HEK293T (cell line): ENCODE data around the gene NAA38.

Experiments
- BHLHE40 ChIP-seq: fragments of 450-650 bp; IDR thresholded peaks from 2 replicates; pipeline ENCODE4 v1.6.1; 2016; ENCODE audit warnings: mild to moderate bottlenecking, moderate library complexity, borderline replicate concordance
- FOXK2 ChIP-seq: fragments of 450-650 bp; IDR thresholded peaks from 2 replicates; pipeline ENCODE4 v1.6.1; 2016; ENCODE audit warnings: mild to moderate bottlenecking
- FOXM1 ChIP-seq: fragments of 450-650 bp; IDR thresholded peaks from 2 replicates; pipeline ENCODE4 v1.6.1; 2017; ENCODE audit warnings: mild to moderate bottlenecking, borderline replicate concordance
- HDGF ChIP-seq: fragments of 450-650 bp; IDR thresholded peaks from 2 replicates; pipeline ENCODE4 v1.6.1; 2017; ENCODE audit warnings: antibody characterized with exemption, borderline replicate concordance
- L3MBTL2 ChIP-seq: fragments of 450-650 bp; conservative IDR thresholded peaks from 2 replicates; pipeline ENCODE4 v1.6.1; 2016; ENCODE audit warnings: mild to moderate bottlenecking
- SP1 ChIP-seq: fragments of 450-650 bp; IDR thresholded peaks from 2 replicates; pipeline ENCODE4 v1.6.1; 2017
- ZNF384 ChIP-seq: fragments of 450-650 bp; IDR thresholded peaks from 2 replicates; pipeline ENCODE4 v1.6.1; 2016

- TF ChIP-seq L3MBTL2, result no peak
- TF ChIP-seq ZNF384, result no peak
- no peak for TF ChIP-seq FOXK2
- TF ChIP-seq BHLHE40, result no peak
- TF ChIP-seq FOXM1, result no peak
- no peak for TF ChIP-seq SP1
- no peak for TF ChIP-seq HDGF
These were observed 22.8 kb downstream of the NAA38 start for GRCh38 chr17:7834542-7834956.
